Astrocyte (in vitro differentiated cells and primary cell): ENCODE data around the gene BMPR2. TPM values are rescaled to one million over a fixed set of nuclear protein-coding genes. Genes with fewer than 3 reads are reported as not detected.

Experiments
- DNase-seq: peaks from one replicate; pipeline ENCODE4 v3.0.0-alpha.2; 2010; ENCODE audit warnings: low read depth
- FAIRE-seq: peaks from 2 replicates; lab custom pipeline; 2011; peaks lifted over from hg19 to GRCh38; lab: Jason Lieb, UNC
- H2AFZ ChIP-seq: 2 replicates; pipeline ENCODE4 v1.6.0; 2012; ENCODE audit warnings: low read depth, low read length, inconsistent platforms
- H3K27ac ChIP-seq: 2 replicates; pipeline ENCODE4 v1.5.1; 2011; ENCODE audit warnings: low read depth, low read length, inconsistent platforms
- H3K27me3 ChIP-seq: 2 replicates; pipeline ENCODE4 v1.6.0; 2011; ENCODE audit warnings: low read length, inconsistent platforms; ENCODE audit not compliant: insufficient read depth
- H3K36me3 ChIP-seq: 2 replicates; pipeline ENCODE4 v1.5.1; 2011; ENCODE audit warnings: low read length, inconsistent platforms; ENCODE audit not compliant: insufficient read depth
- H3K4me1 ChIP-seq: 2 replicates; pipeline ENCODE4 v1.5.1; 2011; ENCODE audit warnings: low read length, inconsistent platforms; ENCODE audit not compliant: insufficient read depth
- H3K4me2 ChIP-seq: 2 replicates; pipeline ENCODE4 v1.6.0; 2012; ENCODE audit warnings: low read length, inconsistent platforms
- H3K4me3 ChIP-seq: 2 replicates; pipeline ENCODE4 v1.5.1; 2011; ENCODE audit warnings: low read depth, mild to moderate bottlenecking, low read length, inconsistent platforms; ENCODE audit not compliant: insufficient read depth
- H3K79me2 ChIP-seq: 2 replicates; pipeline ENCODE4 v1.6.0; 2012; ENCODE audit warnings: mild to moderate bottlenecking, low read length, inconsistent platforms; ENCODE audit not compliant: insufficient read depth
- H3K9ac ChIP-seq: 2 replicates; pipeline ENCODE4 v1.6.0; 2012; ENCODE audit warnings: mild to moderate bottlenecking, low read length, inconsistent platforms
- H3K9me3 ChIP-seq: 2 replicates; pipeline ENCODE4 v1.5.1; 2012; ENCODE audit warnings: low read depth, mild to moderate bottlenecking, low read length, inconsistent platforms; ENCODE audit not compliant: insufficient read depth
- H4K20me1 ChIP-seq: 2 replicates; pipeline ENCODE4 v1.6.0; 2012; ENCODE audit warnings: low read length, inconsistent platforms; ENCODE audit not compliant: insufficient read depth
- H3K27ac Mint-ChIP-seq: one replicate; pipeline ENCODE4 v1.8.0; 2021; ENCODE audit warnings: mild to moderate bottlenecking, mixed read lengths; ENCODE audit not compliant: unreplicated experiment
- H3K27me3 Mint-ChIP-seq: one replicate; pipeline ENCODE4 v1.8.0; 2021; ENCODE audit warnings: low read depth, mixed read lengths; ENCODE audit not compliant: unreplicated experiment
- H3K36me3 Mint-ChIP-seq: one replicate; pipeline ENCODE4 v1.8.0; 2021; ENCODE audit warnings: low read depth, mixed read lengths; ENCODE audit not compliant: unreplicated experiment
- H3K4me1 Mint-ChIP-seq: one replicate; pipeline ENCODE4 v1.8.0; 2021; ENCODE audit warnings: low read depth, mixed read lengths; ENCODE audit not compliant: unreplicated experiment
- H3K4me3 Mint-ChIP-seq: one replicate; pipeline ENCODE4 v1.8.0; 2021; ENCODE audit warnings: mild to moderate bottlenecking, moderate library complexity, mixed read lengths; ENCODE audit not compliant: unreplicated experiment
- H3K9me3 Mint-ChIP-seq: one replicate; pipeline ENCODE4 v1.8.0; 2021; ENCODE audit warnings: mild to moderate bottlenecking, mixed read lengths; ENCODE audit not compliant: unreplicated experiment
- CTCF ChIP-seq: IDR thresholded peaks from 2 replicates; pipeline ENCODE4 v1.5.1; 2011; ENCODE audit warnings: low read depth, mild to moderate bottlenecking, inconsistent platforms, low read length, moderate library complexity; ENCODE audit not compliant: insufficient read depth
- EZH2 ChIP-seq: IDR thresholded peaks from 2 replicates; pipeline ENCODE4 v1.6.1; 2012; ENCODE audit warnings: mild to moderate bottlenecking, low read length, inconsistent platforms; ENCODE audit not compliant: insufficient read depth
- total RNA-seq: library from RNA; stranded (reverse); gene quantifications from 2 replicates; pipeline ENCODE4 v1.2.1, GENCODE V29; 2021

BMPR2 gene
- total RNA-seq, 1 donor from 2014 or later: 93.1 TPM

- Mint-ChIP-seq H3K36me3 (no peaks in the 10 kb centered on the region), H3K27me3 (no peaks in the 10 kb centered on the region), H3K9me3 (no peaks in the 10 kb centered on the region), H3K27ac (peak overlapping the region; percentile 100), H3K4me3 (peak overlapping the region; percentile 97), H3K4me1 (peaks cover 9% of the 10 kb centered on the region)
- Histone ChIP-seq H3K27ac (peak overlapping the region; percentile 96), H3K9ac (peak overlapping the region; percentile 98), H3K9me3 (no peaks in the 10 kb centered on the region), H3K4me2 (peak overlapping the region; percentile 89), H3K36me3 (no peaks in the 10 kb centered on the region), H2AFZ (peak overlapping the region; percentile 70), H4K20me1 (peaks cover 36% of the 10 kb centered on the region), H3K79me2 (peaks cover 38% of the 10 kb centered on the region), H3K4me3 (peak overlapping the region; percentile 62), H3K27me3 (no peaks in the 10 kb centered on the region), H3K4me1 (peaks cover 13% of the 10 kb centered on the region)
- TF ChIP-seq CTCF (no peak), EZH2 (no peak)
- DNase-seq: peak; percentile 89
- FAIRE-seq: peak; percentile 39
Measured at GRCh38 chr2:202375033-202375608, 1.0 kb upstream of the BMPR2 start.

GRCh38 chr2:202376460-202377206, 506 bp downstream of the BMPR2 start:
- Histone ChIP-seq H3K4me3 (peak overlapping the region; percentile 94), H3K4me1 (peaks cover 13% of the 10 kb centered on the region), H3K9me3 (no peaks in the 10 kb centered on the region), H2AFZ (no peak overlapping the region), H4K20me1 (peaks cover 50% of the 10 kb centered on the region), H3K27me3 (no peaks in the 10 kb centered on the region), H3K4me2 (peak overlapping the region; percentile 93), H3K79me2 (peaks cover 53% of the 10 kb centered on the region), H3K27ac (peak overlapping the region; percentile 93), H3K36me3 (no peaks in the 10 kb centered on the region), H3K9ac (peak overlapping the region; percentile 98)
- Mint-ChIP-seq H3K4me3 (peak overlapping the region; percentile 99), H3K27me3 (no peaks in the 10 kb centered on the region), H3K9me3 (no peaks in the 10 kb centered on the region), H3K27ac (peak overlapping the region; percentile 98), H3K4me1 (peaks cover 14% of the 10 kb centered on the region), H3K36me3 (peaks cover 2% of the 10 kb centered on the region)
- TF ChIP-seq CTCF (no peak), EZH2 (no peak)
- peak; percentile 22 for DNase-seq
- FAIRE-seq: no peak
